Caki2 (cell line): ENCODE results near the gene PIANP. TPM values are rescaled to one million over a fixed set of nuclear protein-coding genes. Genes with fewer than 3 reads are reported as not detected.
"Not testable (repeated sequence)": the region's sequence is repeated elsewhere in the genome, so short reads cannot be mapped to it uniquely, and the experiment has no call there.

Experiments
- DNase-seq: peaks from one replicate; pipeline ENCODE4 v3.0.0-alpha.2; 2015; ENCODE audit warnings: low read depth
- in situ Hi-C: cut with HindIII; loops from 2 replicates; pipeline ENCODE4 v1.10.0; 2016; ENCODE audit warnings: low sequenced_read_pairs, low pct_unique_long_range_greater_than_20kb, mixed read lengths
- total RNA-seq: library from RNA; depleted of rRNA; stranded (reverse); fragments of >200 nt; shearing (Covaris generic); gene quantifications from 2 replicates; pipeline ENCODE4 v1.2.3, GENCODE V29; 2014; ENCODE audit warnings: low replicate concordance

PIANP gene
- total RNA-seq, 1 experiment from 2014 or later: not detected

GRCh38 chr12:6716031-6716873 is 15.6 kb upstream of the PIANP start:
- DNase-seq, in situ Hi-C loops: not testable (repeated sequence)

GRCh38 chr12:6708960-6709394 is 8.4 kb upstream of the PIANP start:
- no peak for DNase-seq
- in situ Hi-C loops: no loop called here

GRCh38 chr12:6708351-6708750 is 7.7 kb upstream of the PIANP start:
- in situ Hi-C loops, DNase-seq: not testable (repeated sequence)

GRCh38 chr12:6703631-6704030 is 3.0 kb upstream of the PIANP start:
- no peak for DNase-seq
- in situ Hi-C loops: no loop called here

GRCh38 chr12:6701078-6701768 is 608 bp upstream of the PIANP start:
- no peak for DNase-seq

GRCh38 chr12:6699989-6700645 is 498 bp downstream of the PIANP start:
- in situ Hi-C loops: no loop called here
- no peak for DNase-seq

More at GRCh38 chr12:6701078-6701768, 608 bp upstream of the PIANP start:
- in situ Hi-C loops: no loop called here

- DNase-seq: no peak
- in situ Hi-C loops: no loop called here
These were observed 1.2 kb downstream of the PIANP start for GRCh38 chr12:6699259-6699988.

- DNase-seq: no peak
- in situ Hi-C loops: no loop called here
These were observed 2.1 kb downstream of the PIANP start for GRCh38 chr12:6698352-6699046.

- DNase-seq: peak; percentile 33
- in situ Hi-C loops: no loop called here
These were observed 2.8 kb downstream of the PIANP start for GRCh38 chr12:6697584-6698351.

GRCh38 chr12:6696690-6697583 is 3.7 kb downstream of the PIANP start:
- no peak for DNase-seq
- in situ Hi-C loops: no loop called here

- in situ Hi-C loops: no loop called here
- DNase-seq: no peak
These were observed 5.1 kb downstream of the PIANP start for GRCh38 chr12:6695313-6696045.

GRCh38 chr12:6694701-6695100 is 5.9 kb downstream of the PIANP start:
- no peak for DNase-seq
- in situ Hi-C loops: no loop called here

- DNase-seq: no peak
- in situ Hi-C loops: no loop called here
These were observed 6.7 kb downstream of the PIANP start for GRCh38 chr12:6693832-6694355.

- DNase-seq: no peak
- in situ Hi-C loops: no loop called here
These were observed 7.7 kb downstream of the PIANP start for GRCh38 chr12:6692888-6693287.

GRCh38 chr12:6691473-6691872 is 9.1 kb downstream of the PIANP start:
- no peak for DNase-seq
- in situ Hi-C loops: no loop called here
